ENCODE data around the gene CLMP. TPM values are rescaled to one million over a fixed set of nuclear protein-coding genes. Genes with fewer than 3 reads are reported as not detected.
"Not testable (repeated sequence)": the region's sequence is repeated elsewhere in the genome, so short reads cannot be mapped to it uniquely, and the experiment has no call there.

Gene CLMP
- total RNA-seq, 1 donor from 2014 or later, result 24.2 TPM

DNA sequence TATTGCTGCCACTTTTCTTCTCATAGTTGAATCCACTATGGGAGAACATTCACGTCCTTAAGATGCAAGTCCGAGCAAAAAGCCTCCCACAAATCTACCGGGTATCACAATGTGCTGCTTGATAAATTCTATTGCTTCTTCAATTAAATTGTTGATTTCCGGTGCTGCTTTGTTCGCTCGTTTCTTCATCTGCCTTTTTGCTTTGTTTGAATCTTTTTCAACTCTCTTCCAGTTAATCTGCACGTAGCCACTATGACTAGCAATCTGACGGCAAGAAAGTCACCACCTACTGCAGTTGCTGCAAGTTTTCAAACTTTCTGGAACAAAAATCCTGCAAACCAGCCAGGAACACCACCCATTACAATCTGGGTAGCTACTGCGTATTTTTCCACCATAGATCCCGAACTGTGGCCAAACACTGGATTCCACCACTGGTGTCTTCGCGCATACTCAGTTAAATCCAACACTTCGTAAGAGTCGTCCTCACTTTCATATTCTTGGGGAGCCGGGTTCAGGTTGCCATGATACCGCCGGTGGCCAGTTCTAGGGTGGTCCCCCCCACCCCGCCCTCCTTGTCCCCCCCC, 59.1 kb downstream of the CLMP start:
- no peak for DNase-seq
- H3K27me3 Mint-ChIP-seq (ENCODE audit: unreplicated experiment), result peaks cover 3% of the 10 kb centered on the region
- TF ChIP-seq, protein P1, sequence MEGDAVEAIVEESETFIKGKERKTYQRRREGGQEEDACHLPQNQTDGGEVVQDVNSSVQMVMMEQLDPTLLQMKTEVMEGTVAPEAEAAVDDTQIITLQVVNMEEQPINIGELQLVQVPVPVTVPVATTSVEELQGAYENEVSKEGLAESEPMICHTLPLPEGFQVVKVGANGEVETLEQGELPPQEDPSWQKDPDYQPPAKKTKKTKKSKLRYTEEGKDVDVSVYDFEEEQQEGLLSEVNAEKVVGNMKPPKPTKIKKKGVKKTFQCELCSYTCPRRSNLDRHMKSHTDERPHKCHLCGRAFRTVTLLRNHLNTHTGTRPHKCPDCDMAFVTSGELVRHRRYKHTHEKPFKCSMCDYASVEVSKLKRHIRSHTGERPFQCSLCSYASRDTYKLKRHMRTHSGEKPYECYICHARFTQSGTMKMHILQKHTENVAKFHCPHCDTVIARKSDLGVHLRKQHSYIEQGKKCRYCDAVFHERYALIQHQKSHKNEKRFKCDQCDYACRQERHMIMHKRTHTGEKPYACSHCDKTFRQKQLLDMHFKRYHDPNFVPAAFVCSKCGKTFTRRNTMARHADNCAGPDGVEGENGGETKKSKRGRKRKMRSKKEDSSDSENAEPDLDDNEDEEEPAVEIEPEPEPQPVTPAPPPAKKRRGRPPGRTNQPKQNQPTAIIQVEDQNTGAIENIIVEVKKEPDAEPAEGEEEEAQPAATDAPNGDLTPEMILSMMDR (IDR thresholded peaks at IDR 0.05; ENCODE audit: partially characterized antibody, unreplicated experiment), result no peak
- peaks cover 30% of the 10 kb centered on the region for H3K4me1 Mint-ChIP-seq (ENCODE audit: low read depth, unreplicated experiment)
- peak overlapping the region; percentile 34 for H3K27ac Mint-ChIP-seq (ENCODE audit: unreplicated experiment)
- H3K9me3 Mint-ChIP-seq (ENCODE audit: unreplicated experiment), result peaks cover 2% of the 10 kb centered on the region
- H3K4me3 Mint-ChIP-seq (ENCODE audit: unreplicated experiment), result no peak overlapping the region
- H3K36me3 Mint-ChIP-seq (ENCODE audit: unreplicated experiment), result no peaks in the 10 kb centered on the region

DNA sequence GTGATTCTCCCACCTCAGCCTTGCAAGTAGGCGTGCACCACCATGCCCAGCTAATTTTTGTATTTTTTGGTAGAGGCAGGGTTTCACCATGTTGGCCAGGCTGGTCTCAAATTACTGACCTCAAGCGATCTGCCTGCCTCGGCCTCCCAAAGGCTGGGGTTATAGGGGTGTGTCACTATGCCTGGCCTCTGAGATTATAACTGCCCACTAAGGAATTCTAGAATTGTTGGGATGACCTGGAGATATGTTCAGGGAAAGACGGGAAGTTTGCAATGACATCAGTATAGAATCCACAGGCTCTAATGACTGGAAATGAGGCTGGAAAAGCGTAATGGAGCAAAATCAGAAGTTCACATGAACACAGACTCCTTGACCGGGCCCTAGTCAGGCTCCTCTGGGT, 62.2 kb downstream of the CLMP start:
- H3K9me3 Mint-ChIP-seq (ENCODE audit: unreplicated experiment), result peaks cover under 1% of the 10 kb centered on the region
- TF ChIP-seq, protein P1 (IDR thresholded peaks at IDR 0.05; ENCODE audit: partially characterized antibody, unreplicated experiment), result no peak
- DNase-seq, result no peak
- peaks cover 25% of the 10 kb centered on the region for H3K4me1 Mint-ChIP-seq (ENCODE audit: low read depth, unreplicated experiment)
- peaks cover 3% of the 10 kb centered on the region for H3K27me3 Mint-ChIP-seq (ENCODE audit: unreplicated experiment)
- H3K4me3 Mint-ChIP-seq (ENCODE audit: unreplicated experiment), result no peak overlapping the region
- H3K27ac Mint-ChIP-seq (ENCODE audit: unreplicated experiment), result no peak overlapping the region
- no peaks in the 10 kb centered on the region for H3K36me3 Mint-ChIP-seq (ENCODE audit: unreplicated experiment)

DNA sequence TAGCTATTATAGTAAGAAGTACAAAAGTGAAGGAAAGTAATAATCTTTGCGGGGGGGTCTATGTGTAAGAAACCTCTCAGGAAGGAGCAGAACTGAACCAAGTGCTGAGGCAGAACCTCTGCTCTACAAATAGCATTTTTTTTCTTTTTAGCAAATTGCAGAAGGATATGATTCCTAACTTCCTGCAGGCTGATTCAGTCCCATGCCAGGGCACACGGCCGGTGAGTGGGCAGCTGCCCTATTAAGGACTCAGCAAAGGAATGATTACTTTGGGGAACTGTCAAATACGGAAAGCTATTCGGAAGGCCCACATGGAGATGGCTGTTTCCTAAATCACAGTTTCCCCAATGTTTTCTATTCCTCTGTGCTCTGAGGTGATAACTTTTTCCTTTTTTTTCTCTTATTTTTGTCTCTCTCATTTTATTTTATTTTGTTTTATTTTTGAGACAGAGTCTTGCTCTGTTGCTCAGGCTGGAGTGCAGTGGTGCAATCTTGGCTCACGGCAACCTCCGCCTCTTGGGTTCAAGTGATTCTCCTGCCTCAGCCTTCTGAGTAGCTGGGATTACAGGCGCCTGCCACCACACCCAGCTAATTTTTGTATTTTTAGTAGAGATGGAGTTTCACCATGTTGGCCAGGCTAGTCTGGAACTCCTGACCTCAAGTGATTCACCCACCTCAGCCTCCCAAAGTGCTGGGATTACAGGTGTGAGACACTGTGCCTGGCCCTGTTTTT, 62.8 kb downstream of the CLMP start:
- H3K4me3 Mint-ChIP-seq (ENCODE audit: unreplicated experiment), result not testable (repeated sequence)

DNA sequence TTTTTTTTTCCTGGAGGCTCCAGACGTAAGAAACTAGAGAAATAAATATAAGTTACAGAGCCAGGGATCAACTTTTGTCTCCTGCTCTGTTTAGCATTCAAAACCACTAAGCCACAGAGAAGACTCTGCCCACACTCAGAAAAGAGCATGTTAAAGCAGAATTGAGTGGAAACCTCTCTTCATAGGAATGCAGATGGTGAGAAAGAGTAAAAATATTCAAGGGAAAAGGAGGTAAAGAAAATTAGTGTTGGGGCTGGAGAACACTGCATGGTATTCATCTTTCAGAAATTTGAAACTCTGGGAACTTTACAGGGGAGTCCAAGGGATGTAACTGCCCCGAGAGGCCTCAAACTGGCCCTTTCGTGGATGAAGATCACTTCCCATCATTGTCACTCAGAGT, 65.1 kb downstream of the CLMP start:
- H3K4me3 Mint-ChIP-seq (ENCODE audit: unreplicated experiment), result no peak overlapping the region
- DNase-seq, result no peak
- peaks cover 5% of the 10 kb centered on the region for H3K27me3 Mint-ChIP-seq (ENCODE audit: unreplicated experiment)
- peak overlapping the region; percentile 29 for H3K27ac Mint-ChIP-seq (ENCODE audit: unreplicated experiment)
- no peaks in the 10 kb centered on the region for H3K36me3 Mint-ChIP-seq (ENCODE audit: unreplicated experiment)
- TF ChIP-seq, protein P1 (IDR thresholded peaks at IDR 0.05; ENCODE audit: partially characterized antibody, unreplicated experiment), result no peak
- H3K9me3 Mint-ChIP-seq (ENCODE audit: unreplicated experiment), result peaks cover 3% of the 10 kb centered on the region
- peaks cover 13% of the 10 kb centered on the region for H3K4me1 Mint-ChIP-seq (ENCODE audit: low read depth, unreplicated experiment)

More for the DNA sequence above, 62.8 kb downstream of the CLMP start:
- not testable (repeated sequence) for H3K36me3 Mint-ChIP-seq (ENCODE audit: unreplicated experiment); DNase-seq; H3K27ac Mint-ChIP-seq (ENCODE audit: unreplicated experiment); H3K9me3 Mint-ChIP-seq (ENCODE audit: unreplicated experiment); H3K27me3 Mint-ChIP-seq (ENCODE audit: unreplicated experiment)
- peaks cover 19% of the 10 kb centered on the region for H3K4me1 Mint-ChIP-seq (ENCODE audit: low read depth, unreplicated experiment)

DNA sequence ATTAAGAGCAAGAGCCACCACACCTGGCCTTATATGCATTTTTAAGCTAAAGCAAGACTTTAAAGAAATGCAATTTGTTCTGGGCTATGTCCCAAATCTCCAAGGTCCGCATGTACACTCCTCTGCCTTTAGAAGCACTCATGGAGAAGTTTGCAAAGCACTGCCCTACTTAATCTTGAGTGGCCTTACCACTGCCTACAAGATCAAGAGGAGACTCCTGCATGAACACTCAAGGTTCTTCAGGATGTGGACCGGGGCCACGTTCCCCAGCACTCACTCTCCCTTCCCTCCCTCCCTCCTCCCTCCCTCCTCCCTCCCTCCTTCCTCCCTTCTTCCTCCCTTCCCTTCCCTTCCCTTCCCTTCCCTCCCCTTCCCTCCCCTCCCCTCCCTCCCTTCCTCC, 69.9 kb downstream of the CLMP start:
- no peak overlapping the region for H3K4me3 Mint-ChIP-seq (ENCODE audit: unreplicated experiment)
- no peaks in the 10 kb centered on the region for H3K36me3 Mint-ChIP-seq (ENCODE audit: unreplicated experiment)
- no peak for DNase-seq
- H3K4me1 Mint-ChIP-seq (ENCODE audit: low read depth, unreplicated experiment), result peaks cover 17% of the 10 kb centered on the region
- no peak overlapping the region for H3K27ac Mint-ChIP-seq (ENCODE audit: unreplicated experiment)
- peaks cover 3% of the 10 kb centered on the region for H3K9me3 Mint-ChIP-seq (ENCODE audit: unreplicated experiment)
- TF ChIP-seq, protein P1 (IDR thresholded peaks at IDR 0.05; ENCODE audit: partially characterized antibody, unreplicated experiment), result no peak
- peaks cover 3% of the 10 kb centered on the region for H3K27me3 Mint-ChIP-seq (ENCODE audit: unreplicated experiment)

All from glutamatergic neuron (in vitro differentiated cells).